CD4-positive, alpha-beta T cell treated with Interleukin-12 subunit alpha and Interleukin-12 subunit beta, for 1 hour (primary cell): ENCODE results near the gene NLGN1.

ENCODE experiments used
- DNase-seq: peaks from one replicate; pipeline ENCODE4 v3.0.0-alpha.2; 2020

Gene NLGN1

DNA sequence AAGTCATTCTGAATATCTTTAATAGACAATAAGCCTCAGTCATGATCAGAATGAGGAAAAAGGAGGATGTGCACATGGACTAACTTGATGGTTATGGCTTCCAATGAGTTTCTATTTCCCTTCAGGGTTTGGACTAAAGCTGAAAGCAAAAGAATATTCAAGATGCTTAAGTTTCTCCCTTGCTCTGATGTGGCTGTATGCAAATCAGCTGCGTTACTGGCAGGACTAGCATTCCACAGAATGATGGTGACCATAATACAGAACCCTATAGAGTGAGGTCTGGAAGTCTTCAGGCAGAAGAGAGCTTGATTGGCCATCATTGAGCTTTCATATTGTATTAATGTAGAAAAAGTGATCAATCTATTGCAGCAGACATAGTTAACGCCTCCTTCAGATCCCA is 466.0 kb downstream of the NLGN1 start:
- DNase-seq: no peak

DNA sequence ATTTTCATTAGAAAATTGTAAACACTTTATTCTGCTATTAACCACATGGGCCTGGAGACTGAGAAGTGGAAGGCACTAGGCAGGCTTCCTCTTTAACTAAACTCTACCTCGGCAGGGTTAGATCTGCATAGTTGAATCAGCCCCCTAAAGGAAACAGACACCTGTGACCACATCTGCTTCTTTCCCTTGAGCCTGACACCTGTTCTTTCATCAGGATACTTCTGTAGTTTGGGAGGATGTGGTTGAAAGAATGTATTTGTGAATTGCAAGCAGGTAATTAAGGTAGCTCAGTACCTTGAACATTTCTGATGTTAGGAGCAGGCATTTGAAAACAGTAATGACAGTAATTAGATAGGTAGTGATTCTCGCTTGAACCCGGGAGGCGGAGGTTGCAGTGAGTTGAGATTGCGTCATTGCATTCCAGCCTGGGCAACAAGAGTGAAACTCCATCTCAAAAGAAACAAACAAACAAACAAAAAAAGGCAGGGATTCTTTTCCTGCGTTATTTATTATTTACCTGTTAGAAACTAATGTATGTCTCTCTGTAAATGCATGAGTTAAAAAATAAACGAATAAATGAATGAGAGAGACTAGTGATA is 468.5 kb downstream of the NLGN1 start:
- DNase-seq: no peak

- DNase-seq: no peak
Measured at GRCh38 chr3:173869766-173870165, 472.2 kb downstream of the NLGN1 start.

GRCh38 chr3:173870976-173871375 is 473.4 kb downstream of the NLGN1 start:
- no peak for DNase-seq

- no peak for DNase-seq
Measured at GRCh38 chr3:173875790-173876189, 478.2 kb downstream of the NLGN1 start.

- no peak for DNase-seq
Measured at GRCh38 chr3:173876476-173876875, 478.9 kb downstream of the NLGN1 start.

- DNase-seq: no peak
Measured at GRCh38 chr3:173887888-173888287, 490.3 kb downstream of the NLGN1 start.

GRCh38 chr3:173889596-173889995 is 492.1 kb downstream of the NLGN1 start:
- DNase-seq: no peak

DNA sequence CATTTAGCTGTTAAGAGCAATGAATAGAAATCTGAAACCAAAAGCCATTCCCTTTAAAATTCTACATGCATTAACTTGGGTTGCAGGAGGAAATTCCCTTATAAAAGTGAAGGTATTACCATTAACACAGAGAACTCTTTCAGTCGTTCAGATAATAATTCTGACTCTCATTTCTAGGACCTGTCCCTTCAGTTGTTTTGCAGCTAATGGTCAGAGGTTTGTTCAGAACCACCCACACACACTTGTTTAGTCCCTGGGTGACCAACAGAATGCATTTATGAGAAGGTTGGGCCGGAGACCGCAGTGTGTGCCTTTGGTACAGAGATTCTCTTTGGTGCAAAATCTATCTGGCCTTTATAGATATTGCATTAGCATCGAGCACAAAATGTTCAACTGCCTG is 492.5 kb downstream of the NLGN1 start:
- DNase-seq: no peak

DNA sequence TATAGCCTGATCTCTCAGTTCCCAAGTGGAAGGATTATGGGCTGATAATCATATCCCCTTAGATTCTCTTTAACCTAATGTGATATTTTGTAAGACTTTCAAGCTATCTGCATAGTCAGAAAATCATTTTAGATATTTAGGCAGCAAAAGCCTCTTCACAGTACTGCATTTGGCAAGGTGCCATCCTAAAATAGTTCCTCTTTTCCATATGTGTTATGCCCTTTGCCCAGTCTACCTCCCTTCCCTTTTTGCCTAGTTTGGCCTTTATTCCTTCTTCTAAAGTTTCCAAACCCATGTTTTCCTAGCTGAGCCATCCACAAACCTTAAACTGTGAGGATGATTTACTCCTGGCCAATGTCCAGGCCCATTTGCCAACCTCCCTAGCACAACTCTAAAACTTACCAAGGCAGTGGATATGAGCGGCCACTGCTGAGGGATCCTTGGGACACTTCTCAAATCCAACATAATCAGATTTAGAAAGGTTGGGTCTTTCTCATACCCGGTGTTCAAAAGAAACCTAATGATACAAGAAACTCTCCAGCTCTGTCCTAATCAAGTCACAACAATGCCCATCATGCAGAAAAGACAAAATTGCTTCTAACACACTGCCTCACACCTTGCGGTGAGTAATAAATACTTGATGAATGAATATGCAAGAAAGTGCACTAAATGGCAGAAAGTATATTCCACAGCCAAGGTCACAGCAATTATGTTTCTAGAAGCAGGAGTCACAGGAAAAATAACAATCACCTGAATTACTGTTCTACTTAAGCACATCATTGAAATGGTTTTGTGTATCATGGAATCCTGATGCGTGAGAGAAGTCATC is 493.9 kb downstream of the NLGN1 start:
- no peak for DNase-seq

- DNase-seq: no peak
Measured at GRCh38 chr3:173892547-173892946, 495.0 kb downstream of the NLGN1 start.

DNA sequence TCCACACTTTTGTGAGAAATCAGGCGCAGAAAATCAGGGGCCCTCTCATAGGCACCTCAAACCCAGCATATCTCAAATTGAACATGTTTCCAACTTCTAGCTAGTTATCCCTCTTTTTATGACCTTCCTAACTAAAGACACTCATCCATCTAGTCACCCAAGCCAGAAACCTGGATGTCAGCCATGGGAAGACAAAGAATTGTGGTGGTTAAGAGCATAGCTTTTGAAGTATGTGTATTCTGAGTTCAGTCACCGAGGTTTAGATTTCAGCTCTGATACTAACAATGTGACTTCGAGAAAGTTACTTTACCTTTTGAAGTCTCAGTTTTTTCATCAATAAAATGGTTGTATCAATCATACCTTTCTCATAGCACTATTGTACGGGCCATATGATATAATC is 495.5 kb downstream of the NLGN1 start:
- DNase-seq: no peak

DNA sequence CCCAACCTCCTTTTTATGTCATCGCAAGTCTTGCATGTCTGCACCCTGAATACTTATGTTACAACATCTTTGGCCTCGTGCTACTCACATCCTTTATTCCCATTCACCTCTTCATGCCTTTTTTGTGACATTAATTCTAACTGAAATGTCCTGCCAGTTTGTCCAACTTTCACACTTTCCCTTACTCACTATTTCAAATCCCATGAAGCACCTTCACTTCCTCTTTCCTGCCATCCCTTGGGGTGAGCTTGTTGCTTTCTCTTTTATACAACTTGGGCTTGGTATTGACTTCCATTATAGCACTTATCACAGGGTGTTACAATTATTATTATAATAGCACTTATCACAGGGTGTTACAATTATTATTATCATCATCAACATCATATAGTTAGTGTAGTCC is 496.3 kb downstream of the NLGN1 start:
- no peak for DNase-seq

DNA sequence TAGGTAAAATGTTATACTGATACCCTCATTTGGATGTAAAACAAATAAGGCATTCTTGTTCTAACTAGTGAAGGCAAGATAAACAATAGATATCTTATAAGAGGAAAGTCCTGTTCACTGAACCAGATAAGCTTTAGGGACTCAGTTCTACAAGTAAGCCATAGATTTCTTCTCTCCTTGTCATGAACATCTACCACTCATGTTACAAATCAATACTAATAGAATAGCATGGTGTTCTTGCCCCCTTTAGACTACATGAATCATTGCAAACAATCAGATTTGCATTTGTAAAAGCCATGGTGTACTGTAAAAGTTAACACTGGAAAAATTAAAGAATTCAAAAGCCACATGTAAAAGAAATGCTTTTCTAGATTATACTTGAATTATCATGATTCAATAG is 500.1 kb downstream of the NLGN1 start:
- DNase-seq: no peak

DNA sequence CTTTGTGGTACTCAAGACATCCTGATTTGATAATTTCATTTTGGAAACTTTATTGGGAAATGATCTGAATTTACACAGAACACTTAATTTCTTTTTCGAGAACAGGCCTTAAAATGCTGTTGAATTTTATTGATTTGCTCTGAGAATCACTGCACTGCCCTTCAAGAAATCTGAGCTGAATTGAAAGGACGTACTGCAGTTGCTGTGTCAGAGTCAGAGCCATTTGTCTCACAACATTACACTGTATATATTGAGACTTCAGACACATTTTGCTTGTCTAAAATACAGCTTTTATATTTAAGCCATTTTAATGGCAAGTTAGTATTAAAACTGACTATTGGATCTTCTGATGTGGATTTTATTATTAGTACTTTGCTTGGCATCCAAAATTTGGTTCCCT is 504.1 kb downstream of the NLGN1 start:
- DNase-seq: no peak

- no peak for DNase-seq
Measured at GRCh38 chr3:173902401-173902800, 504.9 kb downstream of the NLGN1 start.

- no peak for DNase-seq
Measured at GRCh38 chr3:173902871-173903270, 505.3 kb downstream of the NLGN1 start.

GRCh38 chr3:173905381-173905780 is 507.8 kb downstream of the NLGN1 start:
- DNase-seq: no peak

GRCh38 chr3:173911446-173911845 is 513.9 kb downstream of the NLGN1 start:
- no peak for DNase-seq

DNA sequence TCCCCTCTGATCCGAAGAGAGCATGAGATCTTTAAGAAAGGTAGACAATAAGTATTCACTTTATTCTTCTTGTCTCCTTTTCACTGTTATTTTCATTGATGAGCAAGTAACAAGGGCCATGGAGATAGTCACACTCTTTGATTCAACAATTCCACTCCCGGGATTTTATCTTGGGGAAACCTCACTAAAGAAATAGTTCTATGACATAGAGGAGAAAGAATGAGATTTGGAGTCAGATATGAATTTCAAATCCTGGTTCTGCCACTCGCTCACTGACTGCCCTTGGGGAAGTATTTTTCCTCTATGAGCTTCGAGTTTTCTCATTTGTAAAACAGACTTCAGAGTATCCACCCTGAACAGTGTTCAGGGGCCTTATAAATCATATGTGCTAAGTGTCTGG is 514.6 kb downstream of the NLGN1 start:
- DNase-seq: no peak

DNA sequence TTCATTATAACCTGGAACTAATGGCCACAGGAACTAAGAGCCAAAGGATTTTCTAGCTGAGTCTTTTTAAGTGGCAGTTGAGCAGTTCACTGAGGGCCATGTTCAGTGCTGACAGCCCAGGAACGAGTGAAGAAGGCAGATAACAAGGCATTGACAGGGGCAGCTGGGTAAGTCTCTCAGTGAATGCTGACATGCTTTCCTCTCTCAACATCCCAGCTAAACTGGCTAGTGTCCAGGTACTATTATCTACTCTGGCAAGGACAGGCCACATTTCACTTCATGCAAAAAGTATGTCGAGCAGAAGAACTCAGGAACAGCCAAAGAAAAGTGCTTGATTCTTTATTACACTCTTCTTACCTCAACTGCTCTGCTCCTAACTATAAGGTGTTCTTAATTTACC is 515.9 kb downstream of the NLGN1 start:
- DNase-seq: no peak

DNA sequence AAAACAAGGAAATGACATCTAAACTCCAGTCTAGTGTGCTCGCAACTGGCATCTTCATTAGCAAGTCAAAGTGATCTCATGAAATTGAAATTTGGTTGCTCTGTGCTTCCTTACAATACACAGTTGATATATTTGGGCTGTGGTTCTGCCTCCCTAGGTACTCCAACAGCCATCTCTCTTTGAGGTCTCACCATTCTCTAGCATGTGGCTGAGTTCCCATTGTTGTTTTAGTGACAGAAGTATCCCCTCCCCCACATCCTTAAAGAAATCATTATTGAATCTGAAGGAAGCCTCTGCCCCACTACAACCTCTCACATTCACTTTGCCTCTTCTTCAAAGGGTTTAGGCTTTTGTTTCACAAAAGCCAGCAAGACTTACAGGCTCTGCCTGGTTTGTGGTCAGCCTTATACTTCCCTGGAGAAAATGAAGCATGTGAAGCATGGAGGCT is 516.5 kb downstream of the NLGN1 start:
- no peak for DNase-seq

GRCh38 chr3:173916799-173917198 is 519.3 kb downstream of the NLGN1 start:
- no peak for DNase-seq

DNA sequence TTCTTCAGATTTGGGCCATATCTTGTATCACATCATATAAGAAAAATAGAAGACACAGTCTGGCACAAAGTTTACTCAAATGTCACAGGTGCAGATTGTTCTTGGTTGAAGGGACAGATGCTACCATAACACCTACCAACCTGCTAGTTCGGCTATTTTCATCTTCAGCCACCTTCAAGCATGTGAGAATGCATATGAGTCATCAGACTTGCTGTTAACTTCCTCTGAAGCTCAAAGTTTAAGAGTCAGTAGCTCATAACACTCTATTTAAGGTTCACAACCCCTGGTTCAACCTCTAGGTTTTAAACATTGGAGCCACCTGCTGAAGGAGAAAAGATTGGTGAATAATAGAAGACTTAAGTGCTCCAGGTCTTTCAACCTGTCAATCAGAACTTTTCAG is 522.8 kb downstream of the NLGN1 start:
- DNase-seq: no peak

DNA sequence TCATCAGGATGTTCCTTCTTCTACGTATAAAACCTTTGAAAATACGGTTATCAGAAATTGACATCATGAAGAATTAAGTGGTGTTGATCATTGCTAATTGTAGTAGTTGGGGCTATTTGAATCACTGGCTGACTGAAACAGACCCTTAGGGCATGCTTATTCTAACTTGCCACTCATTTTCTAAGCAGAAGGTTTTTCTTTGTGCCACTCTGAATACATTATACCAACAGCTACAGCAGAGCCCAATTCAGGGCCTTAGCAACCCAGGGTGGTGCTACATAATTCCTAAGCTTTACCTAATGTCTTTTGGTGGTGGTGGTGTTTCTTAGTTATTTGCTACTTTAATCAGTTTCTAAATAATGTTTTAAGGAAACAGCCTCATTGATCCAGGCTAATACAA is 524.2 kb downstream of the NLGN1 start:
- DNase-seq: no peak
